ENCODE results near the gene TRPM3. TPM values are rescaled to one million over a fixed set of nuclear protein-coding genes. Genes with fewer than 3 reads are reported as not detected.

TRPM3 gene
- total and polyA plus RNA-seq, 2 of the 8 experiments (the other 6 are each of a cell fraction or from before 2014, with no cell fraction given), result 2.4 to 10.9 TPM

DNA sequence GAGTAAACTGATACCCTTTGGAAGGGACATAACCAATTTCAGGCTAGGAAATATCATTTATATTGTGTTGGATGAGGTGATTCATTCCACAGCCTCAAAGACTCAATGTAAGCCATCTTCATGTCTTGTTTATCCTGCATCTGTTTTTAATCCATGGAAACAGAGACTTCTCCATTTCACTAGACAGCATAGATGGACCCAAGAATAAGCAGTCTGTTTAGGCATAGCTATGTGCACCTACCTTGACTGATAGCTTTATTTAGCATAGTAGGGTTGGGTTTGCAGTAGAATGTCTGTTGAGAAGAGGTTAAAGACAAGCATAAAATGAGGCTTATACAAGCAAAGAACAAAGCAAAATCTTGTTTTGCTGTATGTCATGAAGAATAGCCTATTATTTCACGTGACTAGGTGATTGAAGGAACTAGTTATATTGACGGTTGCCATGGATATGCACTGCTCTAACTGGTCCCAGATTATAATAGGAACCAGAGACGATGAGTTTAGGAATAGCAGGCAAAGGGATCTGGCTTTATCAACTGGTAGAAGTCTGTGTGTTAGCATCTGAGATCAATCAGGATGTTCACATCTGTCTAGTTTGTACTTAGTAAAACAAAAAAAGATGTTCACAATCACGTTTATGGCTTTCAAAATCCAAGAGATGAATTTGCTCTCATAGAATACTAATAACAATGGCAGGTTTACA, 552.2 kb downstream of the TRPM3 start:
- Histone ChIP-seq H2BK120ac (replicated peaks; ENCODE audit: low read depth, low read length) (no peak overlapping the region), H2BK20ac (ENCODE audit: low read length) (no peak overlapping the region), H4K91ac (replicated peaks; ENCODE audit: insufficient read length, low read length) (no peak overlapping the region), H3K4me3 (ENCODE audit: extremely low read depth in 1 of 4, insufficient read depth in 2 of 4, low read depth in 3 of 4, low read length in 4 of 4) (no peak overlapping the region), H3K79me1 (ENCODE audit: low read depth, low read length) (no peaks in the 10 kb centered on the region), H3K4me2 (ENCODE audit: insufficient read depth in 1 of 2, low read depth in 2 of 2, low read length in 2 of 2) (no peak overlapping the region), H2BK5ac (ENCODE audit: low read depth, low read length) (no peak overlapping the region), H3K27ac (ENCODE audit: low read depth, low read length) (no peak overlapping the region), H3K56ac (replicated peaks; ENCODE audit: insufficient read length, low read depth, low read length) (no peak overlapping the region), H4K8ac (ENCODE audit: extremely low read depth, insufficient read depth, low read length) (no peak overlapping the region), H3K9ac (replicated peaks in 1 of 4; ENCODE audit: extremely low read depth in 1 of 4, low read depth in 3 of 4, low read length in 3 of 4) (no peak overlapping the region), H3K79me2 (ENCODE audit: control insufficient read depth in 1 of 2, insufficient read depth in 2 of 2, low read length in 2 of 2) (no peaks in the 10 kb centered on the region), H3K23me2 (ENCODE audit: low read depth, low read length) (peaks cover 3% of the 10 kb centered on the region; the same call in 1 of the 2 replicates), H4K5ac (ENCODE audit: insufficient read length, low read depth, low read length) (no peak overlapping the region), H3K4me1 (replicated peaks in 1 of 4; ENCODE audit: control insufficient read depth in 3 of 4, insufficient read depth in 4 of 4, low read length in 3 of 4) (peaks cover 3 to 9% (median 7%) of the 10 kb centered on the region in 4 experiments; a peak in 6 of 7 replicates), H2BK15ac (ENCODE audit: low read length) (no peak overlapping the region), H3K23ac (ENCODE audit: insufficient read length) (no peak overlapping the region), H3K9me3 (ENCODE audit: insufficient read depth in 2 of 2, low read depth in 1 of 2, low read length in 1 of 2) (no peaks in the 10 kb centered on the region), H3K14ac (ENCODE audit: insufficient read length) (no peak overlapping the region), H3K18ac (ENCODE audit: extremely low read depth, low read length) (no peak overlapping the region), H2AFZ (ENCODE audit: low read length) (no peak overlapping the region), H3K27me3 (replicated peaks in 1 of 4; ENCODE audit: control insufficient read depth in 3 of 4, extremely low read depth in 1 of 4, insufficient read depth in 3 of 4, low read length in 3 of 4) (no peaks in the 10 kb centered on the region; a peak in 1 of 7 replicates), H4K20me1 (replicated peaks in 1 of 2; ENCODE audit: control insufficient read depth in 1 of 2, insufficient read depth in 2 of 2, low read length in 2 of 2) (no peaks in the 10 kb centered on the region), H3K36me3 (ENCODE audit: control insufficient read depth in 2 of 4, insufficient read depth in 4 of 4, low read length in 3 of 4) (no peaks in the 10 kb centered on the region), H2AK5ac (ENCODE audit: low read depth, low read length) (no peak overlapping the region), H2BK12ac (ENCODE audit: low read depth, low read length) (no peak overlapping the region), H3K4ac (replicated peaks; ENCODE audit: insufficient read length, low read depth, low read length) (no peak overlapping the region)
- ChIA-PET CTCF (ENCODE audit: partially characterized antibody) (no interaction called here), POLR2A (ENCODE audit: partially characterized antibody) (no interaction called here)
- FAIRE-seq (no peak), DNase-seq (ENCODE audit: low read depth in 1 of 2, low spot score in 2 of 2) (no peak)
- TF ChIP-seq RNF2 (IDR thresholded peaks at IDR 0.05; ENCODE audit: borderline replicate concordance, low read depth, low read length, missing control alignments, poor library complexity, severe bottlenecking) (no peak), EP300 (IDR thresholded peaks at IDR 0.05; ENCODE audit: borderline replicate concordance in 1 of 2, low read depth in 2 of 2, low read length in 2 of 2) (no peak), TBP (IDR thresholded peaks at IDR 0.05; ENCODE audit: low read depth, low read length) (no peak), RAD21 (IDR thresholded peaks at IDR 0.05 in 1 of 2, conservative IDR thresholded peaks at IDR 0.05 in 1 of 2; ENCODE audit: low read depth in 2 of 2, low read length in 2 of 2) (no peak), KDM1A (IDR thresholded peaks at IDR 0.05; ENCODE audit: borderline replicate concordance, low read length) (no peak), POLR2A (IDR thresholded peaks at IDR 0.05; ENCODE audit: control extremely low read depth in 1 of 2, low read depth in 2 of 2, low read length in 2 of 2) (no peak), GTF2F1 (IDR thresholded peaks at IDR 0.05; ENCODE audit: borderline replicate concordance, low read depth, low read length) (no peak), YY1 (IDR thresholded peaks at IDR 0.05; ENCODE audit: low read depth, low read length) (no peak), SIRT6 (IDR thresholded peaks at IDR 0.05; ENCODE audit: low read length) (no peak), CBX5 (IDR thresholded peaks at IDR 0.05; ENCODE audit: low read depth, low read length) (no peak), MAFK (IDR thresholded peaks at IDR 0.05; ENCODE audit: low read depth, low read length) (no peak), SAP30 (IDR thresholded peaks at IDR 0.05; ENCODE audit: insufficient read depth, insufficient replicate concordance, low read length) (no peak)
- WGBS, 2 experiments (ENCODE audit: extremely low coverage in 1 of 2, insufficient coverage in 1 of 2, insufficient read length in 1 of 2, insufficient replicate concordance in 2 of 2, low coverage in 1 of 2, low lambda C conversion rate in 2 of 2, missing lambda C conversion rate in 1 of 2), result 84% methylated on average over 4 of the region's 4 CpGs; no CpG with 5 or more reads in 1 of the 2 experiments

Measured in H1 (cell line).